PC-9 (cell line): ENCODE measurements around the gene BICRAL. TPM values are rescaled to one million over a fixed set of nuclear protein-coding genes. Genes with fewer than 3 reads are reported as not detected.

Experiments
- BruUV-seq: library from RNA; stranded (reverse); fragments of 400-500 nt; replicated peaks from 2 replicates; lab custom pipeline; 2021; lab: Mats Ljungman, UMichigan
- CTCF ChIA-PET: fragments of 300-600 bp; sonication (Branson Sonifier 250); formaldehyde crosslinking; loops from one replicate; lab custom pipeline; 2022; ENCODE audit warnings: antibody characterized with exemption; lab: Charles Lee
- POLR2A ChIA-PET: fragments of 300-600 bp; sonication (Branson Sonifier 250); formaldehyde crosslinking; loops from one replicate; lab custom pipeline; 2022; ENCODE audit warnings: antibody characterized with exemption; ENCODE audit not compliant: unreplicated experiment; lab: Charles Lee
- DNase-seq, 2 experiments: peaks; one replicate each; pipeline versions ENCODE4 v3.0.0 to v3.0.0-alpha.2; 2015 to 2022; ENCODE audit warnings: mixed read lengths in 1 of 2
- H2AFZ ChIP-seq: fragments of 200-600 bp; sonication (generic); 2 replicates; pipeline ENCODE4 v1.8.1; 2017; ENCODE audit warnings: antibody characterized with exemption
- H3F3A ChIP-seq: fragments of 200-600 bp; sonication (generic); 2 replicates; pipeline ENCODE4 v1.8.1; 2017; ENCODE audit warnings: antibody characterized with exemption, mild to moderate bottlenecking, low read depth; ENCODE audit not compliant: insufficient read depth
- H3K27ac ChIP-seq: fragments of 200-600 bp; sonication (generic); 2 replicates; pipeline ENCODE4 v1.6.1; 2016; ENCODE audit warnings: mixed run types
- H3K27me3 ChIP-seq: fragments of 200-600 bp; sonication (generic); 2 replicates; pipeline ENCODE4 v1.6.1; 2016; ENCODE audit warnings: low read depth, mixed run types; ENCODE audit not compliant: insufficient read depth
- H3K36me3 ChIP-seq: fragments of 200-600 bp; sonication (generic); 2 replicates; pipeline ENCODE4 v1.6.1; 2016; ENCODE audit warnings: low read depth, mixed run types
- H3K4me1 ChIP-seq: fragments of 200-600 bp; sonication (generic); replicated peaks from 2 replicates; pipeline ENCODE4 v1.6.1; 2016; ENCODE audit warnings: mixed run types; ENCODE audit not compliant: insufficient read depth
- H3K4me2 ChIP-seq: fragments of 200-600 bp; sonication (generic); 2 replicates; pipeline ENCODE4 v1.6.1; 2017; ENCODE audit warnings: mixed run types
- H3K4me3 ChIP-seq: fragments of 200-600 bp; sonication (generic); 2 replicates; pipeline ENCODE4 v1.6.1; 2016; ENCODE audit warnings: mixed run types
- H3K79me2 ChIP-seq: fragments of 200-600 bp; sonication (generic); 2 replicates; pipeline ENCODE4 v1.6.1; 2017; ENCODE audit warnings: low read depth, mixed run types
- H3K9me2 ChIP-seq: fragments of 200-600 bp; sonication (generic); 2 replicates; pipeline ENCODE4 v1.8.1; 2017; ENCODE audit warnings: mild to moderate bottlenecking; ENCODE audit not compliant: insufficient read depth
- H3K9me3 ChIP-seq: fragments of 200-600 bp; sonication (generic); 2 replicates; pipeline ENCODE4 v1.8.1; 2016; ENCODE audit warnings: low read depth; ENCODE audit not compliant: insufficient read depth
- H4K20me1 ChIP-seq: fragments of 200-600 bp; sonication (generic); 2 replicates; pipeline ENCODE4 v1.8.1; 2017; ENCODE audit not compliant: insufficient read depth
- CTCF ChIP-seq: fragments of 200-600 bp; sonication (generic); conservative IDR thresholded peaks from 2 replicates; pipeline ENCODE4 v1.6.1; 2017; ENCODE audit warnings: mixed run types, antibody characterized with exemption, mild to moderate bottlenecking, moderate library complexity
- EZH2 ChIP-seq: fragments of 200-600 bp; sonication (generic); IDR thresholded peaks from 2 replicates; pipeline ENCODE4 v1.8.0; 2017; ENCODE audit warnings: antibody characterized with exemption, low read depth
- intact Hi-C: fragments of 100-400 bp; cut with micrococcal nuclease; formaldehyde crosslinking; loops from one replicate; pipeline ENCODE4 v1.10.0; 2022; ENCODE audit not compliant: unreplicated experiment
- total RNA-seq: library from RNA; stranded (reverse); gene quantifications from 2 replicates; pipeline ENCODE4 v1.2.3, GENCODE V29; 2021

BICRAL gene
- total RNA-seq, 1 experiment from 2014 or later: 12.9 TPM

DNA sequence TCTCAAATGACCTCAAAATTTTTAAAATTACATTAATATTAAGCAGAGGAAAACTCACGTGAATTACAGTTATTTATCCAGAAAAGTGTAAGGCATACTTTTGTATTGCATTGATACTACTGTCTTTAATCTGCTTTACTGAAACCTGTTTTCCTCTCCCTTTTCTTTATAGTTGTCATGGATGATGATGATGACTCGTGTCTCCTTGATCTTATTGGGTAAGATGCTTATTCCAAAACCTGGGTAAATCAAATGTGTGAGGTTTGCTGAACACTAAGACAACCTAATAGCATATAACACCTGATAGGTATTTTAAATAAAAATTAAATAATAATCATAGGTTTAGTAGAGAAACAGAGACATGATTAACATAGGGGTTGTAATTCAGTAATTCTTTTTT, 40.0 kb downstream of the BICRAL start:
- Histone ChIP-seq H2AFZ (no peak overlapping the region), H3K27me3 (no peaks in the 10 kb centered on the region), H3K27ac (no peak overlapping the region), H3K4me2 (no peak overlapping the region), H3K9me3 (no peaks in the 10 kb centered on the region), H3K79me2 (no peaks in the 10 kb centered on the region), H4K20me1 (peaks cover 3% of the 10 kb centered on the region; the same call in 1 of the 2 replicates), H3K4me3 (no peak overlapping the region), H3K4me1 (no peaks in the 10 kb centered on the region), H3F3A (no peaks in the 10 kb centered on the region), H3K36me3 (no peaks in the 10 kb centered on the region), H3K9me2 (no peaks in the 10 kb centered on the region)
- no TSS peak for BruUV-seq
- no peak for TF ChIP-seq EZH2
- no peak for TF ChIP-seq CTCF
- CTCF ChIA-PET: no interaction called here
- no peak for DNase-seq
- POLR2A ChIA-PET: no interaction called here
- intact Hi-C loops: no loop called here

DNA sequence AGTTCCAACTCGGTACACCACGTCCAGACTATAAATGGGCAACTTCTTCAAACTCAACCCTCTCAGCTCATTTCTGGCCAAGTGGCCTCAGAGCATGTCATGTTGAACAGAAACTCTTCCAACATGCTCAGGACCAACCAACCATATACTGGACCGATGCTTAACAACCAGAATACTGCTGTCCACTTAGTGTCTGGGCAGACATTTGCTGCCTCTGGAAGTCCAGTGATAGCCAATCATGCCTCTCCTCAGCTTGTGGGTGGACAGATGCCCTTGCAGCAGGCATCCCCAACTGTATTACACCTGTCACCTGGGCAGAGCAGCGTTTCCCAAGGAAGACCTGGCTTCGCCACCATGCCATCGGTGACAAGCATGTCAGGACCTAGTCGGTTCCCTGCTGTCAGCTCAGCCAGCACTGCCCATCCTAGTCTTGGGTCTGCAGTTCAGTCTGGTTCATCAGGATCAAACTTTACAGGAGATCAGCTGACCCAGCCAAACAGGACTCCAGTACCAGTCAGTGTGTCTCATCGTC, 47.8 kb downstream of the BICRAL start:
- H3K4me3 ChIP-seq: no peak overlapping the region
- H3K9me2 ChIP-seq: no peaks in the 10 kb centered on the region; the same call in 1 of the 2 replicates
- no peaks in the 10 kb centered on the region for H3K27me3 ChIP-seq
- H2AFZ ChIP-seq: no peak overlapping the region
- no peaks in the 10 kb centered on the region for H3K9me3 ChIP-seq
- DNase-seq: no peak
- H3K4me2 ChIP-seq: no peak overlapping the region
- TF ChIP-seq EZH2: no peak
- no peak for TF ChIP-seq CTCF
- no peaks in the 10 kb centered on the region for H3K79me2 ChIP-seq
- POLR2A ChIA-PET: no interaction called here
- H3K4me1 ChIP-seq: 0 out of 2 replicates have a peak, but pooled peaks cover 6% of the 10 kb centered on the region
- no TSS peak for BruUV-seq
- H3K27ac ChIP-seq: no peak overlapping the region
- no peaks in the 10 kb centered on the region for H3F3A ChIP-seq
- intact Hi-C loops: no loop called here
- H4K20me1 ChIP-seq: no peaks in the 10 kb centered on the region
- H3K36me3 ChIP-seq: no peaks in the 10 kb centered on the region
- CTCF ChIA-PET: no interaction called here

- Histone ChIP-seq H3K27me3 (no peaks in the 10 kb centered on the region), H4K20me1 (no peaks in the 10 kb centered on the region), H3F3A (no peaks in the 10 kb centered on the region), H3K4me2 (no peak overlapping the region), H3K9me3 (no peaks in the 10 kb centered on the region), H3K9me2 (no peaks in the 10 kb centered on the region; the same call in 1 of the 2 replicates), H3K36me3 (no peaks in the 10 kb centered on the region), H3K79me2 (no peaks in the 10 kb centered on the region), H3K4me1 (0 out of 2 replicates have a peak, but pooled peaks cover 6% of the 10 kb centered on the region), H3K27ac (no peak overlapping the region), H3K4me3 (no peak overlapping the region), H2AFZ (no peak overlapping the region)
- ChIA-PET POLR2A (no interaction called here), CTCF (no interaction called here)
- no peak for DNase-seq
- TF ChIP-seq EZH2: no peak
- TF ChIP-seq CTCF: no peak
- no TSS peak for BruUV-seq
- intact Hi-C loops: no loop called here
Measured at GRCh38 chr6:42831237-42831636, 49.4 kb downstream of the BICRAL start.
